Body of pancreas (tissue), 4 donors: ENCODE results near the gene CAMK1D.

Experiments used
- POLR2A ChIP-seq, 3 donors: fragments of 450-650 bp; IDR thresholded peaks; one replicate each; pipeline ENCODE4 v1.6.1; 2016; ENCODE audit warnings: antibody characterized with exemption in 3 of 3, mild to moderate bottlenecking in 2 of 3
- TF ChIP-seq, protein P1 (sequence below), 7 experiments: fragments of 450-650 bp in 4 of 7; fragments of 200-600 bp in 3 of 7; sonication (generic) in 3 of 7; IDR thresholded peaks; one replicate each; pipeline ENCODE4 v1.5.1; 2016 to 2019; ENCODE audit warnings: antibody characterized with exemption in 7 of 7

DNA sequence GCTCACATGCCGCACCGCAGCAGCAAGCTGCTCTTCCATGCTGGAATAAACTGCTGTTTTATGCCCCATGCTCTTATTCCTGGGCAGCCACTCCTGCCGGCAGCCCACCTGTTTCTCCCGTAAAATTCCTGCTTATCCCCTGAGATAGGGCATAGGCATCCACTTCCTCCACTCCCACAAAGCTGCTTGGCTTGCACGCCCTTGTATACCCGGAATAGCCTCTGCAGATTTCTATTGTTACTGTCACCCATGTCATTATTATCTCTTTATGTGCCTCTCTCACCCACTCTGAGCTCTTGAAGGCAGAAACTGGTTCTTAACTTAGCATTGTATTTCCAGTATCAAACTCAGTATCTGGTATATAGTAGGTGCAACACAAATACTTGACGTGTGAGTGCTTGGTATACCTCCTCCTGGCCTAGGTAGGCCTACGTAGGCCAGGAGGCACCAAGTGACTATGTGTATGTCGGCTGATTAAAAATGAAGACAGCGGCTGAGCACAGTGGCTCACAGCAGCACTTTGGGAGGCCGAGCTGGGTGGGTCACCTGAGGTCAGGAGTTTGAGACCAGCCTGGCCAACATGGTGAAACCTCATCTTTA lies 458.8 kb downstream of the CAMK1D start:
- TF ChIP-seq, protein P1, sequence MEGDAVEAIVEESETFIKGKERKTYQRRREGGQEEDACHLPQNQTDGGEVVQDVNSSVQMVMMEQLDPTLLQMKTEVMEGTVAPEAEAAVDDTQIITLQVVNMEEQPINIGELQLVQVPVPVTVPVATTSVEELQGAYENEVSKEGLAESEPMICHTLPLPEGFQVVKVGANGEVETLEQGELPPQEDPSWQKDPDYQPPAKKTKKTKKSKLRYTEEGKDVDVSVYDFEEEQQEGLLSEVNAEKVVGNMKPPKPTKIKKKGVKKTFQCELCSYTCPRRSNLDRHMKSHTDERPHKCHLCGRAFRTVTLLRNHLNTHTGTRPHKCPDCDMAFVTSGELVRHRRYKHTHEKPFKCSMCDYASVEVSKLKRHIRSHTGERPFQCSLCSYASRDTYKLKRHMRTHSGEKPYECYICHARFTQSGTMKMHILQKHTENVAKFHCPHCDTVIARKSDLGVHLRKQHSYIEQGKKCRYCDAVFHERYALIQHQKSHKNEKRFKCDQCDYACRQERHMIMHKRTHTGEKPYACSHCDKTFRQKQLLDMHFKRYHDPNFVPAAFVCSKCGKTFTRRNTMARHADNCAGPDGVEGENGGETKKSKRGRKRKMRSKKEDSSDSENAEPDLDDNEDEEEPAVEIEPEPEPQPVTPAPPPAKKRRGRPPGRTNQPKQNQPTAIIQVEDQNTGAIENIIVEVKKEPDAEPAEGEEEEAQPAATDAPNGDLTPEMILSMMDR (IDR thresholded peaks at IDR 0.05) = no peak
- TF ChIP-seq POLR2A (IDR thresholded peaks at IDR 0.05) = no peak
